ENCODE data around the gene PRUNE2. TPM values are rescaled to one million over a fixed set of nuclear protein-coding genes. Genes with fewer than 3 reads are reported as not detected.

The PRUNE2 gene, protein sequence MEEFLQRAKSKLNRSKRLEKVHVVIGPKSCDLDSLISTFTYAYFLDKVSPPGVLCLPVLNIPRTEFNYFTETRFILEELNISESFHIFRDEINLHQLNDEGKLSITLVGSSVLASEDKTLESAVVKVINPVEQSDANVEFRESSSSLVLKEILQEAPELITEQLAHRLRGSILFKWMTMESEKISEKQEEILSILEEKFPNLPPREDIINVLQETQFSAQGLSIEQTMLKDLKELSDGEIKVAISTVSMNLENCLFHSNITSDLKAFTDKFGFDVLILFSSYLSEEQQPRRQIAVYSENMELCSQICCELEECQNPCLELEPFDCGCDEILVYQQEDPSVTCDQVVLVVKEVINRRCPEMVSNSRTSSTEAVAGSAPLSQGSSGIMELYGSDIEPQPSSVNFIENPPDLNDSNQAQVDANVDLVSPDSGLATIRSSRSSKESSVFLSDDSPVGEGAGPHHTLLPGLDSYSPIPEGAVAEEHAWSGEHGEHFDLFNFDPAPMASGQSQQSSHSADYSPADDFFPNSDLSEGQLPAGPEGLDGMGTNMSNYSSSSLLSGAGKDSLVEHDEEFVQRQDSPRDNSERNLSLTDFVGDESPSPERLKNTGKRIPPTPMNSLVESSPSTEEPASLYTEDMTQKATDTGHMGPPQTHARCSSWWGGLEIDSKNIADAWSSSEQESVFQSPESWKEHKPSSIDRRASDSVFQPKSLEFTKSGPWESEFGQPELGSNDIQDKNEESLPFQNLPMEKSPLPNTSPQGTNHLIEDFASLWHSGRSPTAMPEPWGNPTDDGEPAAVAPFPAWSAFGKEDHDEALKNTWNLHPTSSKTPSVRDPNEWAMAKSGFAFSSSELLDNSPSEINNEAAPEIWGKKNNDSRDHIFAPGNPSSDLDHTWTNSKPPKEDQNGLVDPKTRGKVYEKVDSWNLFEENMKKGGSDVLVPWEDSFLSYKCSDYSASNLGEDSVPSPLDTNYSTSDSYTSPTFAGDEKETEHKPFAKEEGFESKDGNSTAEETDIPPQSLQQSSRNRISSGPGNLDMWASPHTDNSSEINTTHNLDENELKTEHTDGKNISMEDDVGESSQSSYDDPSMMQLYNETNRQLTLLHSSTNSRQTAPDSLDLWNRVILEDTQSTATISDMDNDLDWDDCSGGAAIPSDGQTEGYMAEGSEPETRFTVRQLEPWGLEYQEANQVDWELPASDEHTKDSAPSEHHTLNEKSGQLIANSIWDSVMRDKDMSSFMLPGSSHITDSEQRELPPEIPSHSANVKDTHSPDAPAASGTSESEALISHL (N-terminal part only)
- total RNA-seq (2014; rRNA removed; shearing (Covaris generic)) = 0.16 and 0.38 TPM in 2 replicates

DNA sequence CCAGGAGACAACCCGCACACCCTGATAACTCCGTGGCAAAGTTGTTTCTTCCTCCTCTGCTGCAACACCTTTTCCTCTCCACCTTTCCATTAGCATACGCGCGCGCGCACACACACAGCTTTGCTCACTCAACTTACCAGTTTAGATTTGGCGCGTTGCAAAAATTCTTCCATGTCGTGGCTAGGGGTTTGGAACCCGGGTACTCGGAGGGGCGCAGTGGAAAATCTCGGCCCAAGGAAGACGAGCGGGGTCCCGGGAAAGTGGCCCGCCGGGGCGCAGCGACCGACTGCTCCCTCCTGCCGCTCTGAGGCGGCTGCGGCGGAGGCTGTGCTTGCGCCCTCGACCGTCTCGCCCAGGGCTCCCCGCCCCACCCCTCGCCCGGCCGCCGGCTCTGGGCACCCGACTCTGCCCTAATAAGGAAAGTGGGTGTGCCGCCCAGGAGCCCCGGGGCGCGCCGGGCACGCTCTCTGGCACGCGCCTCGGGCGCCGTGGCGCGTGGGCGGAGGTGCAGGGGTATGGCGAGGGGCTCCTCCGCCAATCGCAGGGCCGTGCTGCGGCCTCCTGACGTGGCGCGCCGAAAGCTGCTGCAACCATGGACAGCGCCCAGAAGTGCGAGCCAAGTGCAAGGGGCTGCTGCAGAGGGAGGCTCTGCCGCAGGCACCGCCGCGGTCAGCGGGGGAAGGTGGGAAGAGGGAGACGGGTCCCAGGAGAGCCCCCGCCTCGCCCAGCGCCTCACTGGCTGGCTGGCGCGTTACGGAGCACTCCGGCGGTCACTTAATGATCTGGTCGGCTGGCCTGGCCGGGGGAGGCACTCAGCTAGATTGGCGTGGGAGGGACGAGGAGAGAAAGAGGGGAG, at the start of gene PRUNE2:
PRUNE2 (minus strand) TSS at position 324 of the 856 bp plus-strand sequence; CDS start at position 173, 151 bp downstream.

DNA sequence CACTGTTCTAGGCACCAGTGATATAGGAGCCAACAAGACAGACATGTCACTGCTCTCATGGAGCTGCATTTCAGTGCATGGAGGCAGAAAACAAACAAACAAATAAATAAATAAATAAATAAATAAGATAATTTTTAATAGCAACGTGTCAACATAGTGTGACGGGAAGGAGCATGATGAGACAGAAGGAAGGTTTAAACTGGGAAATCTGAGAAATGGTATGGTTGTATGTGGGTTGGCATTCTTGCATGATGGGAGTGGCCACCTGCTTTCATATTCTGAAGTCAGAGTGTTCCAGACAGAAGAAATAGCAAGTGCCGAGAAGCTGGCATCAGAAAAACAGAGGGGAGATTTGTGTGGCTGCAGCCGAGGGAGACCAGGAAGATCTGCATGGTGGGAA, 141.8 kb downstream of the PRUNE2 start, which contains the start of gene PCA3:
PCA3 (plus strand) TSS at position 301 of the 400 bp plus-strand sequence.

Small RNA genes within 50 kb of the gene (small RNA-seq; reads per million reads assigned to genes)
- not detected for gene AL359314.1

Other genes with a start within 250 kb of the PRUNE2 start
- gene PCA3, start 141.7 kb downstream of the PRUNE2 start, total RNA-seq (2014; rRNA removed; shearing (Covaris generic)) = not detected in 2 replicates
- gene FOXB2, start 113.5 kb upstream of the PRUNE2 start, total RNA-seq (2014; rRNA removed; shearing (Covaris generic)) = not detected in 2 replicates